ENCODE results near the gene HCN2. TPM values are rescaled to one million over a fixed set of nuclear protein-coding genes. Genes with fewer than 3 reads are reported as not detected.

Gene HCN2
- total and polyA plus RNA-seq, 7 donors, result 0.04 to 0.13 (median 0.07) TPM; not detected in 3

DNA sequence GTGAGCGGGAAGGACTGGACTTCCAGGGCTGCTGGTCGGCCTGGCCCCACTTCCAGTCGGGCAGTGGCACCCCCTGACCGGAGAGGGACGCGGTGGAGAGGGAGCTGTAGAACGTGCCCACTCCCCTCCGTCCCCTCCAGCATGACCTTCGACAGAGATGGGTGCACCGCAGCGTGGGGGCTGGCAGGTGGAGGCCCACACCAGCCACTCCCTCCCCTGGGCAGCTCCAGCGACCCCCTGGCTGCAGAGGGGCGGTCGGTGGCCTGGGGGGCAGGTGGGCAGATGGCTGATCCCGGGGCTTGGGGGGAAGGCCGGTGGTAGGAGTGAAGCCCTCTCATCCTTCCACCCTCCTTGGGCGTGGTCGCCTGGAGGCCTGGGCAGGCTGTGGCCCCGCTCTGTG lies 2.4 kb downstream of the HCN2 start:
- no peaks in the 10 kb centered on the region for H3K36me3 ChIP-seq (ENCODE audit: insufficient read depth in 1 of 2, low read depth in 1 of 2)
- H3K4me3 ChIP-seq, result no peak overlapping the region
- ATAC-seq (no peak), DNase-seq (no peak)
- intact Hi-C loops (cut with DNase I), result loop anchor here in 1 of 2 donors (5.0 kb wide), 1 partner anchor 35 kb away; no protein-coding TSS in a partner anchor
- WGBS, 3 donors, result 68 to 79% (median 76%) methylated on average over 15 to 19 of the region's 19 CpGs
- TF ChIP-seq, protein P1, sequence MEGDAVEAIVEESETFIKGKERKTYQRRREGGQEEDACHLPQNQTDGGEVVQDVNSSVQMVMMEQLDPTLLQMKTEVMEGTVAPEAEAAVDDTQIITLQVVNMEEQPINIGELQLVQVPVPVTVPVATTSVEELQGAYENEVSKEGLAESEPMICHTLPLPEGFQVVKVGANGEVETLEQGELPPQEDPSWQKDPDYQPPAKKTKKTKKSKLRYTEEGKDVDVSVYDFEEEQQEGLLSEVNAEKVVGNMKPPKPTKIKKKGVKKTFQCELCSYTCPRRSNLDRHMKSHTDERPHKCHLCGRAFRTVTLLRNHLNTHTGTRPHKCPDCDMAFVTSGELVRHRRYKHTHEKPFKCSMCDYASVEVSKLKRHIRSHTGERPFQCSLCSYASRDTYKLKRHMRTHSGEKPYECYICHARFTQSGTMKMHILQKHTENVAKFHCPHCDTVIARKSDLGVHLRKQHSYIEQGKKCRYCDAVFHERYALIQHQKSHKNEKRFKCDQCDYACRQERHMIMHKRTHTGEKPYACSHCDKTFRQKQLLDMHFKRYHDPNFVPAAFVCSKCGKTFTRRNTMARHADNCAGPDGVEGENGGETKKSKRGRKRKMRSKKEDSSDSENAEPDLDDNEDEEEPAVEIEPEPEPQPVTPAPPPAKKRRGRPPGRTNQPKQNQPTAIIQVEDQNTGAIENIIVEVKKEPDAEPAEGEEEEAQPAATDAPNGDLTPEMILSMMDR (IDR thresholded peaks at IDR 0.05), result no peak
- peaks cover 0 to 63% (median 24%) of the 10 kb centered on the region in 3 donors for H3K27me3 ChIP-seq (ENCODE audit: insufficient read depth in 3 of 3, low read length in 2 of 3)
- H3K4me1 ChIP-seq, result no peaks in the 10 kb centered on the region
- H3K9me3 ChIP-seq, result no peaks in the 10 kb centered on the region
- H3K27ac ChIP-seq, result no peak overlapping the region

GRCh38 chr19:593055-593454 lies 3.4 kb downstream of the HCN2 start:
- no peaks in the 10 kb centered on the region for H3K9me3 ChIP-seq
- DNase-seq (no peak), ATAC-seq (no peak)
- TF ChIP-seq, protein P1 (IDR thresholded peaks at IDR 0.05), result no peak
- H3K36me3 ChIP-seq (ENCODE audit: insufficient read depth in 1 of 2, low read depth in 1 of 2), result no peaks in the 10 kb centered on the region
- 68 to 74% (median 73%) methylated on average over 15 to 18 of the region's 18 CpGs for WGBS, 3 donors
- no peaks in the 10 kb centered on the region for H3K4me1 ChIP-seq
- H3K27ac ChIP-seq, result no peak overlapping the region
- H3K27me3 ChIP-seq (ENCODE audit: insufficient read depth in 3 of 3, low read length in 2 of 3), result peaks cover 0 to 60% (median 26%) of the 10 kb centered on the region in 3 donors
- intact Hi-C loops (cut with DNase I), result loop anchor here in 1 of 2 donors (5.0 kb wide), 1 partner anchor 34 kb away; no protein-coding TSS in a partner anchor
- no peak overlapping the region for H3K4me3 ChIP-seq

- Histone ChIP-seq H3K4me3 (no peak overlapping the region), H3K36me3 (ENCODE audit: insufficient read depth in 1 of 2, low read depth in 1 of 2) (no peaks in the 10 kb centered on the region), H3K27ac (no peak overlapping the region), H3K27me3 (ENCODE audit: insufficient read depth in 3 of 3, low read length in 2 of 3) (peaks cover 0 to 55% (median 24%) of the 10 kb centered on the region in 3 donors), H3K9me3 (no peaks in the 10 kb centered on the region), H3K4me1 (no peaks in the 10 kb centered on the region)
- TF ChIP-seq, protein P1 (IDR thresholded peaks at IDR 0.05), result no peak
- ATAC-seq, result no peak
- no peak for DNase-seq
- intact Hi-C loops (cut with DNase I), result loop anchor here in 1 of 2 donors (5.0 kb wide), 1 partner anchor 34 kb away; no protein-coding TSS in a partner anchor
- 45 to 58% (median 53%) methylated on average over 9 of the region's 9 CpGs for WGBS, 3 donors
Observed at GRCh38 chr19:593505-593904, 3.8 kb downstream of the HCN2 start.

GRCh38 chr19:594265-594870 lies 4.7 kb downstream of the HCN2 start:
- DNase-seq, result no peak
- Histone ChIP-seq H3K36me3 (ENCODE audit: insufficient read depth in 1 of 2, low read depth in 1 of 2) (no peaks in the 10 kb centered on the region), H3K9me3 (no peaks in the 10 kb centered on the region), H3K4me3 (no peak overlapping the region), H3K27ac (no peak overlapping the region), H3K27me3 (ENCODE audit: insufficient read depth in 3 of 3, low read length in 2 of 3) (peaks cover 0 to 47% (median 18%) of the 10 kb centered on the region in 3 donors), H3K4me1 (no peaks in the 10 kb centered on the region)
- WGBS, 3 donors, result 66 to 68% (median 68%) methylated on average over 21 to 24 of the region's 24 CpGs
- no peak for ATAC-seq
- TF ChIP-seq, protein P1 (IDR thresholded peaks at IDR 0.05), result no peak
- intact Hi-C loops (cut with DNase I), result loop anchor here in 1 of 2 donors (5.0 kb wide), 1 partner anchor 33 kb away; no protein-coding TSS in a partner anchor
